HUDEP-2 (cell line): ENCODE results near the gene PCED1B.

Source experiments
- DNase-seq, 76 experiments: peaks; one replicate each; lab custom pipeline; 2025; ENCODE audit not compliant: unreplicated experiment in 76 of 76; lab: John Stamatoyannopoulos, UW

PCED1B gene

DNA sequence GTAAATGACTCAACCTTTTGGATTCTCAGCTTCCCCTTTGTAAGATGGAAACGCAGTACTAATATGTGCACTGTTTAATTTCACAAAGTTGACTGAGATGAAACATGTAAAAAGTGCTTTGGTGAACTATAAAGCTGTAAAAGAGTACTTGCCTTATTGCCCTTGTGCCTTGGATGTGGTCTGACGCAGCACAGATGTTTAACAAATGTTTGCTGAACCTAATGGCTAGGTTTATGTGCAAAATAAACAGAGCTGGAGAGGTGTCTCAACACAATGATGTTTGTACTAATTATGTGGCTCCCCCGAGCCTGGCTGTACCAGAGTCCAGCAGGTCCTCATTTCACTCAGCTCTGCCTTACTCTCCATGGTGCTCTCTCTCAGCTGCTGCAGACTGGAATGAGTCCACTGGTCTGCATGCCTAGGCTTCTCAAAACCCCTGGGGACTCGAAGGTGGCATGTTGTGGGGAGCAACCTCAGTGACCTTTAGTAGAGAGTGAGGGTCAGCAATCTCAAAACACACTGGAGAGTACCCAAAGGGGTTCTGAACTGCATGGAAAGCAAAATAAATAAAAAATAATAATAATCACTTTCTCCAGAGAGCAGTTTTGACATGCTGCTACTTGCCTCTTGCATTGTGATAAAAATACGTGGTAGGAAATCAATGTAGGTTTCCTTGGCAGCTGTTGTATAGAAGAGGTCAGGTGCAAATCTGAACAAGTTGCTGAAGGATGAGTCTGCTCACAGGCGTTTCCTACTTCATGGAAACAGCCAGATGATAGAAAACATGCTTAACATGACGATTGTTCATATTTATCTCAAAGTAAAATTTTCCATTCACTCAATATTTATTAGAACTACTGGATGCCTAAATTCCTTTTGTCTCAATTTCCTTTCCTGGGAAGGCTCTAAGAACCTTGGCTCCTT is 8.9 kb downstream of the PCED1B start:
- DNase-seq: no peak

GRCh38 chr12:47091009-47091408 is 11.6 kb downstream of the PCED1B start:
- no peak for DNase-seq

DNA sequence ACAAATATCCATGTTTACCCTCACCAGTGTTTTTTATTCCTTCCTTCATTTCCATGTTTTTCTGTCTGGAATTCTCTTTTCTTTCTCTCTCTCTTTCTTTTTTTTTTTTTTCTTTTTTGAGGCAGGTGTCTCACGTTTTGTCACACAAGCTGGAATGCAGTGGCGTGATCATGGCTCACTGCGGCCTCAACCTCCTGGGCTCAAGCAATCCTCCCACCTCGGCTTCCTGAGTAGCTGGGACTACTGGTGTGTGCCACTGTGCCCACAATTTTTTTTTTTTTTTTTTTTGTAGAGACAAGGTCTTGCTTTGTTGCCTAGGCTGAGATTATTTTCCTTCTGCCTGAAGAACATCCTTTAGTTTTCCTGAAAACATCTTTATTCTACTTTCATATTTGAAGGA is 15.4 kb downstream of the PCED1B start:
- DNase-seq: no peak

DNA sequence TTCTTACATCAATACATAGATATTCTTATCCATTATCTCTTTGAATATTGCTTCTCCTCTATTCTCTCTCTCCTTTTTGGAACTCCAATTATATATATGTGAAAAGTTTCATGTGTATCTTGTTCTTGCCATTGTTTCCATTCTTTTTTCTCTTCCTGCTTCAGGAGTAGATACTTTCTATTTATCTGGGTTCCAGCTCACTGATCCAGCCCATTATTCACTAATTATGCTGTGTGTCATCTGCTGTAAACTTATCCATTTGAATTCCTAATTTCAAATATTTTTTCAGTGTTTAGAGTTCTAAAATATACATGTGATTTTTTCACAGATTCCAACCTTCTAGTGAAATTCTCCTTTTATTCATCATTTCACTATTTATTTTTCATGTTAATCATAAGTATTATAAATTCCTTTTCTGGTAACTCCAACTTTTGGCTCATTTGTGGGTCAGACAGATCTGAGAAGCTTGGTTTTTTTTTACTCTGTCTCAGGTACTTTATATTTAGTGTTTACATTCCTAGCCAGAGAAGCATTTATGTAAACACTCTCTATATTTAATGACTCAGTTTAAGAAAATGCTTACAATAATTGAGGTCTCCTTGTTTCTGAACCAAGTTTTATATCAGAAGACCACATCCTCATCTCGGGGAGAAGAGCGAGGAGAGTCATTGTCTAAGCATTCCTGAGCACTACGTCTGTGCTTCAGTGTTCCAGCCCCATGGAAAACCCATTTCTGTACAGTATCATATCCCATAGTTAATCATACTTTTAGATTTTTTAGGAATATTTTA is 16.2 kb downstream of the PCED1B start:
- no peak for DNase-seq

GRCh38 chr12:47097276-47097896 is 18.0 kb downstream of the PCED1B start:
- DNase-seq: no peak

- DNase-seq: no peak
Observed at GRCh38 chr12:47098099-47098498, 18.7 kb downstream of the PCED1B start.

DNA sequence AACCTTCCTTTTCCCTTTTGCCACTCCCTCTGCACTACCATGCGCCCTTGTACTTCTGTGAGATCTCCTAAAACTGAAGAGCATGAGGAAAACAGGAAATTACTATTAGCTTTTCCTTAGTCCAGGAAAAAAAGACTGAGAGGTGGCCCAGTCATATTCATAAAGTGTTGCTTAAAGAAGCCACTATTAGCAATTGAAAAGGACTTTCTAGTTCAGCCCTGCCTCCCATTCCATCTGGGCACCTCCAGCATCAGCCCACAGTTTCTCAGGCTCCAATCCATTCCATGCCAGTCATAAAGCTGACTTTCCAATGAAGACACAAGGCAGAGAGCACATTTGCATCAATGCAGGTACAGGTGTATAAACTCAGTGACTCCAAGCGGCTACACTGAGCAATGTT is 20.2 kb downstream of the PCED1B start:
- no peak for DNase-seq

DNA sequence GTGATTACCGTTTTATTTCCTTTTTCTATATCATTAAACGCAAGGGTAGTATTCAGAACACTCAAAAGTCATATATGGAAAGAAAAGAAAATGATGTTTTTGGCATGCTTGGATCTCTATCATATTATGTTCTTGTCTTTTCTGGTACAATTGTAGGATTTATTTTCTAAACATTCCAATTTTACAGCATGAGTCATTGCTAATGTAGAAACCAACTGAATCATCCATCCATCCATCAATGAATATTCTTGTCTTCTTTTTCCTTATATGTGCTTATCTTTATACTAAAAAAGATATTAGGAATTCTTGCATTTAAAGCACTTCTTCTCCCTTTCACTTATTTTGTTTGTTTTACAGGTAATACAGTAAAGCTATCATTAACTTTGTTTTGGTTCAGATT is 20.7 kb downstream of the PCED1B start:
- DNase-seq: no peak

DNA sequence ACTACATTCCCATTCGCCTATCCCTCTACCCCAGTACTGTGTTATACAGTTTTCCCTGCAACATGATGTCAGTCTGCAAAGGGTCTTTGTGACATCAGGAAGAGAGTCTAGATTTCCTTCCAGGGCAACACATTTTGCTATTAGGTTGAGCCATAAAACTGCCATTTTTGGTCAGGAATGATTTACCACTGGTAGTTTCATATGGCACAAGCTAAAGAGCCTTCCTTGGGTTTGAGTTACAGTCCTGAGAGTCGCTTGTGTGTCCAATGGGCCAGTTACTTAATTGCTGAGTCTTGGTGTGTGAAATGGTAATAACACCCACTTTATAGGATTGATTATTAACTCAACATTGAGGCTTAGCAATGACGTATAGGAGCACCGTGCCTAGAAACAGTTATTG is 23.0 kb downstream of the PCED1B start:
- DNase-seq: no peak

- DNase-seq: no peak
Observed at GRCh38 chr12:47102845-47103651, 23.6 kb downstream of the PCED1B start.

DNA sequence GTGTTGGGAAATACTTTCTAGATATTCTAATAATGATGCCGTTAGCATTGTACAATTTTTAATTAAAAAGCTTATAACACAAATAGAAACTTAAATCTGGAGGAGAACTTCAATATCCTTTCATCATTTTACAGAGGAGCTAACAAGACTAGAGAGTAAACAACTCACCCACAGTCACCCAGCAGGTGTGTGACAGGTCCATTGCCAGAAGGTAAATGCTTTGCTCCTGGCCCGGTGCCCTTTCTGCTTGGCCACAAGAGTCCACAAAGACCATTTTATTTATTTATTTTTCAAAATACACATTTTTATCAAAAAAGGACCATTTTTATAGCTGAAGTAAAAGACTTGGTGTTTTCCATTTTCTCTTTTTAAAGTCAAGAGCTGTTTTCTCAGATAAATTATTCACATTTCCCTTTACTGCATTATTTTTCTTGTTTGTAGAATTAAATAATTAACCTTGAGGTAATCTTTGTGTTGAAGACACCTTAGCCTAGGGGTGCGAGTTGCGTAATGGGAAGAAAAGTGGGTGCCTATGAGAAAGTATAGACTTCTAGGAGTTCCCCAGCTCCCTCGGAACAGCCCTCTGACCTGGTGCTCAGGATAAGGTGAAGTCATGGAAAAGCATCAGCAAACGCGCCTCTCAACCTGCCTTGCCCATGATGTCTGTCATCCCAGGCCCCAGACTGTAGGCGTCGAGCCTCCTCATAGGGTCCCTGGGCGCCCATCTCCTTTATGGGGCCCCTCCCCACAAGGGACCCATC is 26.7 kb downstream of the PCED1B start:
- no peak for DNase-seq

DNA sequence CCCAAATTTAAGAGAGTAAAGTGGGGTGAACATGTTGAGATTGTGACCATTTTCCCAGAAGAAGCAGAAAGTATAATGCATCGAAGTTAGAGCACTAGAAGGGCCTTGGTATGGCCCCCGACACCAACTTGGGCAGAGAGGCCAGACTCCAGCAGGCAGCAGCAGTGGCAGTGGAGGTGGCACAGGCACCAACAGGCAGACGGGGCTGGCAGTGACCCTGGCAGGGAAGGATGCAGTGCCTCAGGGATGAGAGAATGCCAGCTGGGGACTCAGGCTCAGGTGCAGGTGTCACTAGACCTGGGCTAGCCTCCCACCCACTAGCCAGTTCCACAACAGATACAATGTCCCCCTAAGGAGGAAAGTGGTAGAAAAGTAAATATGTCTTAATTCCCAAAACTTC is 28.0 kb downstream of the PCED1B start:
- DNase-seq: no peak

DNA sequence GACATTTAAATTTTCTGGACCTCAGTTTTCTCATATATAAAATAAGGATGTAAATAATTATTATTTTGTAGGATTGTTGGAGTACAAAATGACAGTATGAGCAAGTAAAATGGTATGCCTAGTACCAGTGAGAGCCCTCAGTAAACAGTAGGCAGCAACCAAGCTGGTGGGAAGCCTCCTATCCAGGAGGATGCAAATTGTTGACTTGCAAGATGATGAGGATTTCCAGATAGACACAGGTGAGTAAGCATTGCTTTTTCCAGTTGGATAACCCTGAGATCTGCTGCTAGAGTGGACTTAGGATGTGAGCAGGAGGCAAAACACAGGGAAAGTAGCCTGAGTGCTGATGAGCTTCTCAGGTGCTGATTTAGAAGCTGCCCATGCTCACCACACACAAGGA is 28.5 kb downstream of the PCED1B start:
- DNase-seq: no peak

GRCh38 chr12:47110011-47110541 is 30.7 kb downstream of the PCED1B start:
- no peak for DNase-seq

DNA sequence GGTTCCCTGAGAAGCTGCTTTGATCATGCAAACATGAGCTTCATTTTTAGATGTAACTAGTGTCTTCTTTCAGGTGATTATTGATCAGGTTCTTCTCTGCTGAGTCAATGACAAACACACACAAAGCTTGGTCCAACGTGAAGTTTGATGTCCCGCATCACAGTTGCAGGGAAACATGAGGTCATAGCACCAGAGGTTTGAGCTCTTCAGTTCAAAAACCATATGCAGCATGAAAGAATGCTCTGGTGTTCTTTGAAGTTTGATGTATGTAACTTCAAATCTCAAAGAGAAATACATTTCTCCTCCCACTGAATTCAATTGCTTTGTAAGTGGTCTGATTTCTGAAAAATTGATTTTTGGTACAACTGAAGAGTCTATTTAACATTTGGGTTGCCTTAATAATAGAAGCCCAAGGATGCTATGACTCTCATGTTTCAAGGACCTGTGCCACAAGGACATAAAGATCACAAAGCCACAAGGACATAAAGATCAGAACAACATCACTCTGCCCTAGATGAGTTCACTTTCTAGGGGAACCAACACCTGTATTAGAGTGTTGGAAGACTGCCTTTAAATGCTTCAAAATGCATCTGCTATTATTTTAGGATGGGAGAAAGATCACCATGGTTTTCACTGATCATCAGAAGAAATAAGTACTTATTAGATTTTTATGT is 31.4 kb downstream of the PCED1B start:
- no peak for DNase-seq

GRCh38 chr12:47111392-47111778 is 32.0 kb downstream of the PCED1B start:
- DNase-seq: no peak

DNA sequence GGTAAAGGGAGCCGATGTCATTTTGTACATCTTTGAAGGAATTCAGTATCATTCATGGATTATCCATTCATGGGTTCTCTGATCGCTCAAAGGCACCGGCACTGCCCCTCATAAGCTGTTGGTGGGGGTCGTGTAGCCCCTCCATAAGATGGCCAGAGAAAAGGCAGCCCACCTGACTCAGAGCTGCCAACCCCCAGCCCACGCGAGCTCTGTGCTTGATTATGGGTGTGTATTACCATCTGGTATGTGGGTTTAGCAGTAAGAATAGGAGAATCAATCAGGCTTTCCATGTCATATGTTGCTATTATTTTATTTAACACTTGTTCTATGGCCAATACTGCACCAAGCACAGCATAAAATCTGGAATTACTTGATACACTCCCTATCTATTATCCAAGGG is 32.4 kb downstream of the PCED1B start:
- no peak for DNase-seq

GRCh38 chr12:47112679-47113078 is 33.3 kb downstream of the PCED1B start:
- no peak for DNase-seq

GRCh38 chr12:47114481-47114892 is 35.1 kb downstream of the PCED1B start:
- DNase-seq: no peak
